ENCODE measurements around the gene PAIP2.

PAIP2 gene

GRCh38 chr5:139414581-139415130 is 73.0 kb downstream of the PAIP2 start:
- DNase-seq = no peak

GRCh38 chr5:139415221-139415861 is 73.7 kb downstream of the PAIP2 start:
- no peak for DNase-seq

GRCh38 chr5:139415869-139416268 is 74.2 kb downstream of the PAIP2 start:
- DNase-seq = no peak

- no peak for DNase-seq
These were observed 75.0 kb downstream of the PAIP2 start for GRCh38 chr5:139416651-139417050.

GRCh38 chr5:139417214-139417613 is 75.6 kb downstream of the PAIP2 start:
- peak; percentile 45 for DNase-seq

GRCh38 chr5:139418793-139419192 is 77.1 kb downstream of the PAIP2 start:
- no peak for DNase-seq

Data from NCI-H2171 (cell line).